ENCODE results near the gene GP1BB.

The GP1BB gene

GRCh38 chr22:19704355-19705015, 18.9 kb upstream of the GP1BB start:
- TF ChIP-seq, protein P1, sequence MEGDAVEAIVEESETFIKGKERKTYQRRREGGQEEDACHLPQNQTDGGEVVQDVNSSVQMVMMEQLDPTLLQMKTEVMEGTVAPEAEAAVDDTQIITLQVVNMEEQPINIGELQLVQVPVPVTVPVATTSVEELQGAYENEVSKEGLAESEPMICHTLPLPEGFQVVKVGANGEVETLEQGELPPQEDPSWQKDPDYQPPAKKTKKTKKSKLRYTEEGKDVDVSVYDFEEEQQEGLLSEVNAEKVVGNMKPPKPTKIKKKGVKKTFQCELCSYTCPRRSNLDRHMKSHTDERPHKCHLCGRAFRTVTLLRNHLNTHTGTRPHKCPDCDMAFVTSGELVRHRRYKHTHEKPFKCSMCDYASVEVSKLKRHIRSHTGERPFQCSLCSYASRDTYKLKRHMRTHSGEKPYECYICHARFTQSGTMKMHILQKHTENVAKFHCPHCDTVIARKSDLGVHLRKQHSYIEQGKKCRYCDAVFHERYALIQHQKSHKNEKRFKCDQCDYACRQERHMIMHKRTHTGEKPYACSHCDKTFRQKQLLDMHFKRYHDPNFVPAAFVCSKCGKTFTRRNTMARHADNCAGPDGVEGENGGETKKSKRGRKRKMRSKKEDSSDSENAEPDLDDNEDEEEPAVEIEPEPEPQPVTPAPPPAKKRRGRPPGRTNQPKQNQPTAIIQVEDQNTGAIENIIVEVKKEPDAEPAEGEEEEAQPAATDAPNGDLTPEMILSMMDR (conservative IDR thresholded peaks at IDR 0.05; ENCODE audit: control insufficient read depth, insufficient read depth, low read depth, low read length) = no peak
- H3K4me3 ChIP-seq (ENCODE audit: control insufficient read depth, low read depth, low read length) = no peak overlapping the region
- no peak for DNase-seq (ENCODE audit: low read depth)

DNA sequence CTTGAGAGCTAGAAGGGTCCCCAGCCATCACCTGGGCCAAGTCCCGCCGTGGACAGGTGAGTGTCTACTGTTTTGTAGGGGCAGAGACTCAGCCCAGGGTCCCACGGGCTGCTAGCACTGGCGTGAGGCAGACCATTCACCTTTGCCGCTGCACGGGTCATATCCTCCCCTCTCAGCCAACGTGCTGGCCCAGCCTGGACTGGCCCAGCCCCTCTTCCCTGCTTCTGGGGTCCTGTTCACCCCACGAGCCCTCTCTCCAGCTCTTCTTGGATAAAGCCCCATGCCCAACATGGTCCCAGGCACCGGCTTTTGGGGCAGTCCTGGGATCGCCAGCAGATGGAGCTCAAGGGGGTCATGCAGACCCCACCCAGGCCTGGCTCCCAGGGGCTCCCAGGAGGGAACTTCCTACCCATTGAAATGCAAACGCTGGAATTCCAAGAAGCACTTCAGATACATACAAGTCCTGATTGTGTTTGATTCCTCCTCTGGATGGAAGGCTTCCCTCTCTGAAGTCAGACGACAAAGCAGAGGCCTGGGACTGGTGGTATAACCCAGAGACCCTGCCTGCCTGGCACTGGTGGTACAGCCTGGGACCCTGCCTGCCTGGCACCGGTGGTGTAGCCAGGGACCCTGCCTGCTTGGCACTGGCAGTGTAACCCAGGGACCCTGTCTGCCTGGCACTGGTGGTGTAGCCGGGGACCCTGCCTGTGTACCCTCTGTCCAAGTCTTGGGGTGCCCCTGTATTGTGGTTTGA, 18.0 kb upstream of the GP1BB start:
- no peak overlapping the region for H3K4me3 ChIP-seq (ENCODE audit: control insufficient read depth, low read depth, low read length)
- no peak for DNase-seq (ENCODE audit: low read depth)
- TF ChIP-seq, protein P1 (conservative IDR thresholded peaks at IDR 0.05; ENCODE audit: control insufficient read depth, insufficient read depth, low read depth, low read length) = no peak

DNA sequence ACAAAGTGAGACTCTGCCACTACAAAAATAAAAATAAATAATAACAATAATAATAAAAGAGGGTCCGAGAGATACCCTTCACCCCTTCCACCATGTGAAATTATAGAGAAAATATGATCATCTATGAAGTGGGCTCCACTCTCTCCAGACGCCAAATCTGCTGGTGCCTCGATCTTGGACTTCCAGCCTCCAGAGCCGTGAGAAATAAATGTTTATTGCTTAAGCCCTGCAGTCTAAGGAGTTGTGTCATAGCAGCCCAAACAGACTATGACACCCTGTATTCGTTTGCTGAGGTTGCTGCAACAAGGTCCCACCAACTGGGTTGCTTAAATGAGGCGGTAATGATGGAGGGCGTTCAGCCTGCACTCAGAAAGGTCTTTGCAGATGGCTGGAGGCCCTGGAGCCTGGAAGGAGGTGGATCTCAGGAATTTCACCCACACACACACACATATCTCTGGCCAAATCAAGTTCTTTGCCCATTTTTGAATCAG, 16.6 kb upstream of the GP1BB start:
- TF ChIP-seq, protein P1 (conservative IDR thresholded peaks at IDR 0.05; ENCODE audit: control insufficient read depth, insufficient read depth, low read depth, low read length) = no peak
- no peak for DNase-seq (ENCODE audit: low read depth)
- no peak overlapping the region for H3K4me3 ChIP-seq (ENCODE audit: control insufficient read depth, low read depth, low read length)

- TF ChIP-seq, protein P1 (conservative IDR thresholded peaks at IDR 0.05; ENCODE audit: control insufficient read depth, insufficient read depth, low read depth, low read length) = no peak
- no peak for DNase-seq (ENCODE audit: low read depth)
- H3K4me3 ChIP-seq (ENCODE audit: control insufficient read depth, low read depth, low read length) = no peak overlapping the region
Measured at GRCh38 chr22:19707347-19708290, 15.7 kb upstream of the GP1BB start.

GRCh38 chr22:19708321-19709011, 14.9 kb upstream of the GP1BB start:
- no peak overlapping the region for H3K4me3 ChIP-seq (ENCODE audit: control insufficient read depth, low read depth, low read length)
- TF ChIP-seq, protein P1 (conservative IDR thresholded peaks at IDR 0.05; ENCODE audit: control insufficient read depth, insufficient read depth, low read depth, low read length) = no peak
- no peak for DNase-seq (ENCODE audit: low read depth)

Data from fibroblast of mammary gland (primary cell).